Fibroblast of skin of left biceps (primary cell): ENCODE measurements around the gene ARIH2.
A peak's percentile ranks its signal among the peaks of the same experiment; 100 is the strongest.
"Not testable (repeated sequence)": the region's sequence is repeated elsewhere in the genome, so short reads cannot be mapped to it uniquely, and the experiment has no call there.

ENCODE experiments used
- DNase-seq, 2 experiments: peaks; one replicate each; pipeline ENCODE4 v3.0.0-alpha.2; 2013; ENCODE audit warnings: low read depth in 2 of 2

ARIH2 gene

DNA sequence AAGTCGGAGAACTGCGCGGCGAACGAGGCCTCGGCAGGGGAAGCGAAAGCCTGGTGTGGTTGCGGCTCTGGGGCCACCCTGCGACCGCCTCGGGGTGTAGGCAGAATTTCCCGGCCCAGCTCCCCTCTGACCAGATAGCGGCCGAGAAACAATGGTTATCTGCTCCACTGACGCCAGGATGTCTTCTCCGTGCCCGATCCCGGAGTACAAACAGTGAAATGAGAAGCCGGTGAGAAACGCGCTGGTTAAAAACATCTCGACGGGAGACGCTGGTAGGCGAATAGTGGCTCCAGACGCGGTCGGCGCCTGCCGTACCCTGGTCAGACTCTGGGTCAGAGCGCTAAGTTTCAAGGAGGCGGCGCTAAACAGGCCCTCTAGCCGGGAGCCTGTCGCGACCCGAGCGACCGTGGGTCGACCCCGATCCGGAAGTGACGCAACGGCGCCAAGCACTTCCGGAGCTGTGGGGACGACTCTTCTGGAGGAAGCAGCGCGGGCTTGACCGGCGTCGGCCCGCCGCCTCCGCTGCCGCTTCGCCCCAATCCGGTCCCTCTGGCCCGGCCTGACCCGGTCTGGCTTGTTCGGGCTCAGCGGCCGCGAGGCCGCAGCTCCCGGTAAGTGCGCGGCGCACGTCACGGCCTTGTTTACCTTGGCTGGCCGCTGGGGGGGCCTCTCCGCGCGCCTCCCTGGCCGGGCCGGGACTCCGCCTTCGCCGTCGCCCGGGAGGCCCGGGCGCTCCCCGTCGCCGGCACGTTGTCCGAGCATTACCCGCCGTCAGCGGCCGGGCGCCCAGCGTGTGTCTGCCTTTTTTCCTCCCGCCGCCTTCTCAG lies at the start of gene ARIH2:
TSS of gene ARIH2 (plus strand) at position 455 of the 827 bp plus-strand sequence. CDS start 8,717 bp downstream, outside the sequence.
- DNase-seq = peak; percentile 63 to 71

DNA sequence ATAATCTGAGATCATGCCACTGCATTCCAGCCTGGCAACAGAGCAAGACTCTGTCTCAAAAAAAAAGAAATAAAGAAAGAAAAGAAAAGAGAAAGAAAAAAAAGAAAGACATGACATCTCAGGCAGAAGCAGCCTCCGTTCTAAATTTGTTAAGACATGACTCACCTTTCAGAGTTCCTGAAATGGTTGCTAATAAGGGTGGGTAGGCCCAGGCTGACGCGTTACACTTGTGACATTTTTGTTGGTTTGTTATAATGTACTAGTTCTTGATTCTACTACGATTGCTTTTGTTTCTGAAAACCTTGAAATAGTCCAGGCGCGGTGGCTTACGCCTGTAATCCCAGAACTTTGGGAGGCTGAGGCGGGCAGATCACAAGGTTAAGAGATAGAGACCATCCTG lies 41.0 kb upstream of the ARIH2 start:
- DNase-seq = no peak

DNA sequence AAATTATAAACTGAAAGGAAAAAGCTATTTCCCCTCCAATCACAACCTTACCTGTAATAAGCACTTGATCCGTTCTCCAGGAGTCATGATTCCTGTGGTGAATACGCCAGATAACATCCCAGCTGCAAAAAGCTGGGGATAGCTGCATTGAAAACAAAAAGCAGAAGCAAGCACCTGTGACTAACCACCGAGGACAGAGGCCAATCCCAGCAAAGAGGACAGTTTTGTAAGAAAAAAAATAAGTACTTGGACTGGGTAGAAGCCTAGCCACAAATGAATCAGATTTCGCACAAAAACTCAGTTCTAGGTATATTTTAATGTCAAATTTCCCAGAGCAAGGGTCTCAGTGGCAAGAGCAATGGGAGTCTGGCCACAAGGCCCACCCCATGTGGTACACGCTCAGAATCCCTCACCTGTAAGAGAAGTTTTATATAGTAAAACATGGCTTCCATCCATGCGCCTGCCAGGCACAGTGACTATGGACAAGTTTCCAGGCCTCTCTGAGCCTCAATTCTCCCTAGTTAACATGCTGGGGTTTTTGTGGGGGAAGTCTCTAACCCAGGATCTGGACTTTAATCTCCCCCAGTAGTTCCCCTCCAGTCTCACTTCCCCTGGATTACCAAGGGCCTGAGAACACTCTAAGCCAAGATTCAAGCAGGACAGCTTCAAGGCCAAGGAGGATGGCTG lies 39.2 kb upstream of the ARIH2 start:
- DNase-seq = no peak

DNA sequence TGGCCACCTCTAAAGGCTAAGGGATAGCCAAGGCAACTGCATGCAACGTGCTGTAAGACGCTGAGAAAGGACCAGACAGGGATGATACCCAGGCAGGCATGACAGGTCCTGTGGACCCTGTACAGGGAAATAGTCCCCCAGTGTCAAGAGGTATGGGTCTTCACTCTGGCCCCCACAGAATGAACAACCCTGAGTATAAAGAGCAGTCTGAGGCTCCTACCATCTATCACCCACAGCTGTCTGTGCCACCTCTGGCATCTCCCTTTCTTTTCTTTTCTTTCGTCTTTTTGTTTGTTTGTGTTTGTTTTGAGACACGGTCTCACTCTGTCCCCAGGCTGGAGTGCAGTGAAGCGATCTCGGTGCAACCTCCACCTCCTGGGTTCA lies 38.7 kb upstream of the ARIH2 start:
- no peak for DNase-seq

DNA sequence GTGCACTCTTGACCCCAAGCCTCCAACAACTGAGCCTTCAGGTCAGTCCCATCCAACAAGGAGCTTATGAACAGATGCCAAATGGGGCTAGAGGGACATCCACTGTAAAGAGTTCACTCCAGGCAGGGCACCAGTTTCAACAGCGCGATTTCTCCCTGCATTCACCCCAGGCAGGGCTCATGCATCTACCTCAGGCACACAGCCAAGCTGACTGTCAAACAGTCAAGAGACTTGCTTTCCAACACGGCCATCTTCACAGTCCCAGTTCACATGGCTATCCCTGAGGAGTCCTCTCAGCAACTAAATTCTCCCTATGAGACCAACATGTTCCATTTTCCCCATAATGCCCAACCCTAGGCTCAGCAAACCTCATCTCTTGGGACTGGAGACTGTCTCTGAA lies 37.6 kb upstream of the ARIH2 start:
- no peak for DNase-seq

DNA sequence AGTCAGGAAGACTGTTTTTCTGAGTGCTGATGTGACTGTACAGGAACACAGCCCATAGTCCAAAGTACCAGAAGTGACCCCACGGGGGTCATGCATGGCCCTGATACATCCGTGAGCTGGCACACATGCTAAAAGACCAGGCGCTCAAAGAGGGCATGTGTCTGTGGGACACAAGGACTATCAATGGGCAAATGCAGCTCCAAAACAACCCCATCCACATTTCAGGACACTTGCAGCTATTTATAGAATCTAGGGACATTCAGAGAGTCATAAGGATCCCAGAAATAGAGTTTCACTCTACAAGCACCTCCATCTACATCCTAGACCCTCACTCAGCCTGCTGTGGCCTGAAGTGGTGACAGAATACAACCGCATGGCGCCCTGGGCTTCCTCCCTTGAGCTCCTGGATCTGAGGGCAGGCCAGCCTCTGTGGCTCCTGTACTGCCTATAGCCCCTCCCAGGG lies 37.0 kb upstream of the ARIH2 start:
- no peak for DNase-seq

DNA sequence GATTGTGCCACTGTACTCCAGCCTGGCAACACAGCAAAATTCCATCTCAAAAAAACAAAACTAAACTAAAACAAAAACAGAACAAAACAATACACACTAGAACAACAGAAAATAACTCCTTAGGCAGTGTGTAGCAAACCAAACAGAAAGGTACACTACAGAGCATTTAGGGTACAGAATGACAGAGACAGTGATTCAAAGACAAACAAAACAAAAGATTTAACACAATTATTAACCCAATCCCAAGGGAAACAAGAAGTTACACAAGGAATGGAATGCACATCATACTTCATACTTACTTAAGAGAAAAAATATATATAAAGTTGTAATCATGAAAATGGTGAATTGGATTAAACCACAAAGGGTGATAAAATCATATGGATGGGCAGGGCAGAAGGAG lies 32.9 kb upstream of the ARIH2 start:
- DNase-seq = no peak

DNA sequence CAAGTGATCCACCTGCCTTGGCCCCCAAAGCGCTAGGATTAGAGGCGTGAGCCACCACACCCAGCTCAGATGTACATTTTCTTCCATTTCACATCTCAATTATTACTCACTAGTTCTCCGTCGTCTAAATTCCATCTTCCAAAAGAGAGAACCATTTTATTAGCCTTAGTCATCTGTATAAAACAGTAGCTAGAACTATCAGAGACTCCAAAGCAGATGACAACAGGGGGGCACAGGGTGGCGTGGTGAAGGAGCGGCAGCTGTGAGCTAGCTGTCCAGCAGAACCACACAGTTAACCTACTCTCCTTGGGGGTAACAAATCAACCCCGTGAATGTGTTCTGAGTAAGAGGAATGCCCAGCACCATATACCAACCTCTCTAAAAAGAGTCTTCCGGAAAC lies 27.0 kb upstream of the ARIH2 start:
- no peak for DNase-seq

DNA sequence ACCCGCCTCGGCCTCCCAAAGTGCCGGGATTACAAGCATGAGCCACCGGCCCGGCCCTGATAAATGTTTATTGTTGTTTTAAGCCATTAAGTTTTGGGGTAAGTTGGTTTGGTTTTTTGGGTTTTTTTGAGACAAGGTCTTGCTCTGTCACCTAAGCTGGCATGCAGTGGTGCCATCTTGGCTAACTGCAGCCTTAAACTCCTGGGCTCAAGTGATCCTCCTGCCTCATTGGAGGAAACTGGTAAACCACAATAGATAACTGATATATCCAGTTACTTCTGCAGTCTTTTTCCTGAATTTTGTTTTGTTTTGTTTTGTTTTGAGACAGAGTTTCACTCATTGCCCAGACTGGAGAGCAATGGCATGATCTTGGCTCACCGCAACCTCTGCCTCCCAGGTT lies 24.1 kb upstream of the ARIH2 start:
- DNase-seq = no peak

DNA sequence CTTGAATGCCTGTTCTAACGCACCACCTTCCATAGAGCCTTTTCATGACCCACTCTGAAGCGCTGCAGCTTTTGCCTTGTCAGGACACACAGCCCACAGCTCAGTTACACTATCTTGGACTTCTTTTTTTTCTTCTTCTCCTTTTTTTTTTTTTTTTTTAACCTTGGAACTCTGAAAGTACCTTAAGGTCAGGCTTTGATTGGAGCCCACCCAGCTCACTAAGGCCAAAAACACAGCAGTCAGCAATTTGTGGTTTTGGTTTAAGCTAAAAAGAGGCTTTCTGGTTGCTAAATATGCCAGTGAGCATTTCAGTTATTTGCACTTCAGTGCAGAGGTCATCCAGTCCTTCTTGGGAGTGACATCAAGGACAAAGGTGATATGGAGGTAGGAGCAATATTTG lies 21.7 kb upstream of the ARIH2 start:
- DNase-seq = no peak

DNA sequence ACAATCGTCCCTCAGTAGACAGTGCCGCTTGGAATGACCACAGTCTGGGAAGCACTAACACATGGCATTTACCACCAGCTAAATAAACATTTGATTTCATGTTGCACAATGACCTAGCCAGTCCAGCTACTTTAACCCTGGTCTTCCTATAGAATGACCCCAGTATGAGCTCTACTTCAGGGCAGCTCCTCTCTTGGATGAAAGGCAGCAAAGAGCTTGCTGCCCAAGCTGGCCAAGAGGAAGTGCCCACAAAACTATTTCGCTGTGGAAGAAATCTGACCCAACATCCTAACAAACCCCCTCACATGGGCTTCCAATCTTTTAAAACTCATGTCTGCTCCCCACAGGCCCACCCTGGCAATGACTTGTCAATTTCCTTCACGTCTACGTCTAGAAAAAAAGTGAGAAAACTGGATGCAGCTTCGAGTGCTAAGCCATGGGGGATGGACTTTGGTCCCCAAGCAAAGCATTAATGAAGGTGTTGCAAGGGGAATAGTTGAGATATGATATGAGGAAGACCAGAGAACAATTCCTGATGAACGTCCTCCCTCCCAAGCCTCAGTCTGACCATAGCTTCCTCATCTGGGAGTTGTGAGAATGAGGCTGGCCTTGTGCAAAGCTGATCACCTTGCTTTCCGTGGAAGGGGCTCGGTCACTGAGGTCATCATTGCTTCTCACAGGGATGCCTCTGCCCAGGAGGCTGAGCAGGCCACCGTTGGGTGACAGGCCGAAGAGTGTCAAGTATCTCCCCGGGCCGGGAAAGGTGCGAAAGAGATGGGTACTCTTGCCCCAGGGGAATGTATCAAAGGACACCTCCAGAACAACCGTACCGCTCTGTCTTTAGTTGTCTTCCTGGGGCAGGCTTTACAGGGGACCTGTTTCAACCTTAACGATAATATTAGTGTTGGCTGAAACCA lies 20.9 kb upstream of the ARIH2 start:
- no peak for DNase-seq

DNA sequence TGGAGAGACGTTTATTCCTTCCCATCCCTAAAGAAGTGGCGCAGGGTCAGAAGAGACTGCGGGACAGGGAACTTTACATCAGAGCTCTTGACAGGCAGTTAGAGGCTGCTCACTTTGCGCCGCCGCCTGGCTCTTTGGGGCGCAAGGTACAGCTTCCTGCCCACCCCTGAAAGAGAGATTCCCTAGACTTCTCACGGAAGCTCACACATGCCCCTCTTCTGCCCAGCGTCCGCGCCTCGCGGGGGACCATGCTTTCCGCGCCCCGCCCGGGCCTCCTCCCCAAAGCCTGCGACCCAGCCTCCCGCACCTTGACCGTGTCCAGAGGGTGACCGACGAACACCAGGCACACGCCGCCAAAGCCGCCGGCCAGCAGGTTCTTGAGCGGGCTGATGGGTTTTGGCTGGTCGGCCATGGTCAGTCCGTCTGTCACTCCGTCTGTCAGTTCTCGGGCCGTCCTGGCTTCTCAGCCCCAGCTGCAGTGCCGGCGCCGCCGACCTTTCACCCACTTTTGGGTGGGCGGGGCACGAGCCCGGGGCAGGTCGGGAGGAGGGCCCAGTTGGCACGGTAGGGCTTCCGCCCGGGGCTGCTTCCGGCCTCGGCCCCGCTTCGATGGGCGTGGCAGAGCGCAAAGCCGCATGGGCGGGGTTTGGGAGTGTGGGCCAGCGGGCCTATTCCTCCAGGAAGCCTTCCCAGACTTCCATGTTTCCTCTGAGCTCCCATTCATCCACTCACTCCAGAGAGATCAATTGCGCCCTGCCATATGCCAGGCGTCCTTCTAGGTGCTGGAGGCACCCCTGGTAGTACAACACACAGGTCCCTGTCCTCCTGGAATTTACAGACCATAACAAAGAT lies 20.0 kb upstream of the ARIH2 start, which contains the start of gene SLC25A20:
TSS of gene SLC25A20 (minus strand) at position 500 of the 852 bp plus-strand sequence. CDS start at position 412, 88 bp downstream.
- DNase-seq = peak; percentile 39 to 42

DNA sequence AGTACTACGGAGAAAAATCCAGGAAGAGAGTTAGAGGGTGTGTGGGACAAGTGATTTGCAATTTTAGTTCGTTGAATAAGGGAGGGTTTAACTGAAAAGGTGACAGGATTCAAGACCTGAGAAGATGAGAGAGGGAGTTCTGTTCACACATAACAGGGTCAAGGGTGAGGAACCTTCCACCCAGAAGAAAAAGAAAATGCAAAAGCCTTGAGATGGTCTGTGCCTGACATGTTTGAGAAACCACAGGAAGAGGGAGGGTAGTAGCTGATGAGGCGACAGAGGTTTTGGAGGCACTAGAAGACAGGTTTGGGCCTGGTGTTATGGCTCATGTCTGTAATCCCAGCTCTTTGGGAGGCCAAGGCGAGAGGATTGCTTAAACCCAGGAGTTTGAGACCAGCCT lies 19.4 kb upstream of the ARIH2 start:
- no peak for DNase-seq

DNA sequence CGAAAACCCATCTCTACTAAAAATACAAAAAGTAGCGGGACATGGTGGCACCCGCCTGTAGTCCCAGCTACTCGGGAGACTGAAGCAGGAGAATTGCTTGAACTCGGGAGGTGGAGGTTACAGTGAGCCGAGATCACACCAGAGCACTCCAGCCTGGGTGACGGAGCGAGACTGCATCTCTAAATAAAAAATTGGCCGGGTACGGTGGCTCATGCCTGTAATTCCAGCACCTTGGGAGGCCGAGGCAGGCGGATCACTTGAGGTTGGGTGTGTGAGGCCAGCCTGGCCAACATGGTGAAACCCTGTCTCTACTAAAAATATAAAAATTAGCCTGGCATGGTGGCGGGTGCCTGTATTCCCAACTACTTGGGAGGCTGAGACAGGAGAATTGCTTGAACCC lies 11.6 kb upstream of the ARIH2 start:
- DNase-seq = not testable (repeated sequence)

DNA sequence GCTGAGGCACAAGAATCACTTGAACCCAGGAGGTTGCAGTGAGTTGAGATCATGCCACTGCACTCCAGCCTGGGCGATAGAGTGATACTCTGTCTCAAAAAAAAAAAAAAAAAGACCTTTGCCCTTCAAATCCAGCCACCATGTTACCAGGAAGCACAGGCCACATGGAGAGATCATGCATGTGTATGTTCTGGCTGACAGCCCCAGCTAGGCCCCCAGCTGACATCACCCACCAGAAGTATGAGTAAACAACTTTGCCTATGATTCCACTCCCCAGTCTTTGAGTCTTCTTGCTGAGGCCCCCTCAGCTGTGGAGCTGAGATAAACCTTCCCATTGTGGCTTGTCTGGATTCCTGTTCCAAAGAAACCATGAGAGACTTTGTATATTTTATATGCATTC lies 3.3 kb upstream of the ARIH2 start:
- no peak for DNase-seq

DNA sequence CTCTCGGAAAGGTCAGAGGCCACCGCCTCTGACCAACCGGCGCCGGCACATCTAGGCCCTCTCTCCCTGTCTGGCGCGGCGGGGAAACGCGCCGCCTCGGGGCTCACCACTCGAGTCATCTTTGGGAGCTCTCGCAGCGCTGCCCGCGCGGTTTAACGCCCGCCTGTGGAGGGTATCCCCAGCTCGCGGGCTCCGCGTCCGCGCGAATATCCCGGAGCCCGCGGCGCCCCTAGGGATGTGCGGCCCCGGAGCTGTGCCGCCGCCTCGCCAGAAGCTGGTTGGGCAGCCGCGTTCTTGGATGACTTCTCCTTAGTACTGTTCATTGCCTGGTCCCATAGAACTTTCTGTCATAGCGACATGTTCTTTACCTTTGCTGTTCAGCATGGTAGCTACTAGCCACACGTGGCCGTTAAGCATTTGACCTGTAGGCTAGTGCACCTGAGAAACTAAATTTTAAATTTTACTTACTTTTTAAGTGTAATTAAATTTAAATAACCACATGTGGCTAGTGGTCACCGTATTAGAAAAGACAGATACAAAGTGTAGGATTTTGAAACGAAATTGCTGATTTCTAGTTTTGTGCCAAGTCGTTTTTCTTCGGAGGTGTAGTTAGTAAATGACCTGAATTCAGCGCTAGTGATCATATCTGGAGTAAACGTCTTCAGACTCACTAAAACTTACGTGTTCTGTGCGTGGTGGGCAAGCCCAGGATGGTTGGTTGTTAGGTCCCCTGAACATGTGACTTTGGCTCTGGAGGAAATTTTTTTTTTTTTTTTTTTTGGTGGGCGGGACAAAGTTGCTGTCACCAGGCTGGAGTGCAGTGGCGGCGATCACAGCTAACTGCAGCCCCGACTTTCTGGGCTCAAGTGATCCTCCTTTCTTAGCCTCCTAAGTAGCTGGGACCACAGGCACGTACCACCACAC lies 835 bp downstream of the ARIH2 start:
- DNase-seq = no peak

DNA sequence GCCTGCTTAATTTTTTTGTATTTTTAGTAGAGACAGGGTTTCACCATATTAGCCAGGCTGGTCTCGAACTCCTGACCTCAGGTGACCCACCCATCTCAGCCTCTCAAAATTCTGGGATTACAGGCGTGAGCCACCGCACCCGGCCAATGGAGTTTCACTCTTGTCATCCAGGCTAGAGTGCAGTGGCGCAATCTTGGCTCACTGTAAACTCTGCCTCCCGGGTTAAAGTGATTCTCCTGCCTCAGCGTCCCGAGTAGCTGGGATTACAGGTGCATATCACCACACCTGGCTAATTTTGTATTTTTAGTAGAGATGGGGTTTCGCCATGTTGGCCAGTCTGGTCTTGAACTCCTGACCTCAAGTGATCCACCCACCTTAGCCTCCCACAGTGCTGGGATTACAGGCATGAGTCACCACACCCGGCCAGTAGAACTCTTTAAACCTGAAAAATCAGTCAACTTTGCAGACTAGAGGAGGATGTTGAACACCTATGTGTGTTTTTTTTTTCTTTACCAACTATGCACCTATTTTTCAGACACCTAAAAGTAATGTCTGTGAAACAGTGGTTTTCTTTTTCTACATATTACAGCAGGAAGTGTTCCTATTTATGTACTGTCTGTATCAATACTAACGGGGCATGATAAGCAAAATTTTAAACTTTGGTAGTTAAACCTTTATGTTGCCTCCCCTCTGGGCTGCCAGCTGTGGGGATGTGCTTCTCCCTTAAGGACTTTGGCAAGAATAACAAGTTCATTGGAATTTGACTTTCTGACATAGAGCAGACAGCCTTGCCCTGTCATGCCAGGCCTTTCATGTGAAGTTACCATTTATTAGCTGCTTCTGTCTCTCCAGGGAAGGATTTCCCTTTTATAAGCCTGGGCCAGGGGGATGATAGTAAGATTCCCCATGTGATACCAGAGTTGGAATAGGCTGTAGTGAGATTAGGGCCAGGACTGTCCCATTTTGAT lies 8.1 kb downstream of the ARIH2 start:
- DNase-seq = no peak

DNA sequence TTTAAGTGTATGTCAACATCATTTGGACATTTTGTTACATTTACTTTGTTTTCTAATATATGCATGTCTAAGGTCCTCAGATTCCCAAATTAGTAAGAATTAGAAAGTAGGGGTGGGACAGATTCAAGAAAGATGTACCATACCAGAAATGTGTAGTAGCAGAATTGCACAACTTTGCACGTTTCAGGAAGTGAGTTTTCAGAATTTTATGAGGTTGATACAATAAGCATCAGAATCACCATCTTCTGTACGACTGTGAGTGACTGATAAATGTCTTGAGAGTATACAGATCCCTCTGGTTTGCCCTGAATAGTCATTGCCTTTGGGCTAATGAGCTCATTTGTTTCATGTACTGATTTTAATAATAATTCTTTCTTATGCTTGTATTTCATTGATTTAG lies 9.3 kb downstream of the ARIH2 start:
- no peak for DNase-seq

DNA sequence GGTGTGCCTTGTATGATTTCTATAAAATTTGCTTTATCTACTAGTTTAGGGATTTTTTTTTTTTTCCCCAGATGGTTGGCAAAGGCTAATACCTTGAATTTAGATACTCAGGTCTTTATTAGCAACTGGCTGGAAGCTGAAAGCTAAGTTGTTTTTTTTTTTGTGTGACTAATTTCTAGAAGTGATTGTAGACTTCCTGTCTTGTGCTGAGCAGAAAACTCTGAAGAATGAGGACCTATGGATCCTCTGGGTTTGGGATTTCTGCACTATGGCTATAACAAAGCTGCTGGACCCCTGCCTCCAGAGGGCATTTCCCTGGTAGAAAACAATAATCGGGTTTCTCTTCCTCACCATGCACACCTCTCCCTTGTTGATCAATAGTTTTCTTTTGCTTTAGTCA lies 10.0 kb downstream of the ARIH2 start:
- no peak for DNase-seq
